GM11168 (cell line): ENCODE measurements around the gene PMEPA1.

ENCODE experiments used
- in situ Hi-C: fragments of 300-500 bp; cut with MboI; formaldehyde crosslinking; loops from one replicate; pipeline ENCODE4 v1.12.0; 2022; ENCODE audit warnings: low sequenced_read_pairs; ENCODE audit not compliant: unreplicated experiment

Gene PMEPA1

GRCh38 chr20:57656252-57656820 is 53.5 kb downstream of the PMEPA1 start:
- in situ Hi-C loops = no loop called here

GRCh38 chr20:57655809-57656155 is 54.0 kb downstream of the PMEPA1 start:
- in situ Hi-C loops = no loop called here

GRCh38 chr20:57654998-57655808 is 54.6 kb downstream of the PMEPA1 start:
- in situ Hi-C loops = no loop called here

DNA sequence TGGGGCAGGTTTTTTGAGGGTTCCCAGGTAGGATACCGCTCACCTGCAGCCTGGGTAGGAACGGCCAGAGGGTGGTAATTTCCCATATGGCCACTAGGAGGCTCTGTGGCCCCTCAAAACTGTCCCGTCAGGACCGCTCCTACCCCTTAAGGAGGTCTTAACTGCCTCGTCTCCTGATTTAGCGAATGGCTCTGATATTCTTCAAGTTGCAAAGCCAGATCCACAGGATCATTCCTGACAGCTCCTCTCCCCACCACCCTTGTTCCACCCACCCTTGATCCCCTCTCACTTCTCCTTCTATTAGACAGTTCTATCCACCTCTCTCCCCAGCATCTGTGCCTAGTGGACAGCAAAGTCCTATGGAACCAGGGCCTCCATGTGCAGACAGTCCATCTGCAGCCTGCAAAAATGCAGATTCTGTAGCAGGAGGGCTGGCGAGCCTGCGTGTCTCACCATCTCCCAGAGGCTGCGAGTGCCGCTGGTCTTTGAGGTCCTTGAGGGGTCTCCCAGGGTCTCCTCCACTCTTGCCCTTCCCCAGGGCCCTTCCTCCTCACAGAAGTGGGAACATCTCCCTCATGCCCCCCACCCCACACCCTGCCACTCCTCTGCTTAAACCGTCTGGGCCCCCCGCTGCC is 55.3 kb downstream of the PMEPA1 start:
- in situ Hi-C loops = no loop called here

GRCh38 chr20:57653910-57654309 is 55.9 kb downstream of the PMEPA1 start:
- in situ Hi-C loops = no loop called here

GRCh38 chr20:57653546-57653900 is 56.3 kb downstream of the PMEPA1 start:
- in situ Hi-C loops = no loop called here

DNA sequence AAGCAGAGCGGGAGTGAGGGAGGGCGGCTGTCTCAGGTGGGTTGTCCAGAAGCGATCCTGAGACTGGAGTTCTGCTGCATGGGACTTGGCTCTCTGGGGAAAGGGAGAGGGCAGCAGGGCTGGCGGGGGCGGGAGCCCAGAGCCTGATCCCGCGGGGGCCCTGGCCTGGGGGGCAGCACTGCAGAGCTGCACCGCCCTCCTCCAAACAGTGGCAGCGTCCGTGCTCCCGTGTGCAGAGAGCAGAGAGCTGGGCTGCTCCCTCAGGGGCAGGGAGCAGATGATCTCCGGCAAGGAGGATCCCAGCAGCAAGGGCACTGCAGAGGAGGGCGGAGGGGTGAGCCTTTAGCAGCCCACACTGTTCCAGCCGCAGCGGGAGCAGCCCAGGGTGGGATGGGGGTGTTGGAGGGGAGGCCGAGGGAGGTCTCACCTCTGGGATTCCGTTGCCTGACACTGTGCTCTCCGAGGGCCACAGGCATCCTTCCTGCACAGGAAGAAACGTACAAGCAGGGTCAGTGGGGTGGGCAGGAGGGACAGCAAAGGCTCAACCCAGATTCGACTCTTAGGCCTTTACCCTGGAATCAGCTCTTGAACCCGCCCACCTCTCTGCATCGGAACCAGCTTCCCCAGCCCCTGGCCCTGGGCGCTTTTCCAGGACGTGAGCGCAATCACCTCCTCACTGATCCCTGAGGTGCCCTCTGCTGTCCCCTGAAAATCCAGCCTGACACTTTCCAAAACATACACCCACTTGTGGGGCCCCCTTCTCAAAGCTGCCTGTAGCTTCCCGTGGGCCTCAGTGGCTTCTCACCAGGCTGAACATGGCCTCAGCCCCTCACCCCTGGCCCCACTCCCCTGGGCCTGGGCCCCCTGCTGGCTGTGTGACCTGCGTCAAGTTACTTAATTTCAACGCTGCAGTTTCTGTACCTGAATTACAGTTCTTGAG is 56.9 kb downstream of the PMEPA1 start:
- in situ Hi-C loops = no loop called here

DNA sequence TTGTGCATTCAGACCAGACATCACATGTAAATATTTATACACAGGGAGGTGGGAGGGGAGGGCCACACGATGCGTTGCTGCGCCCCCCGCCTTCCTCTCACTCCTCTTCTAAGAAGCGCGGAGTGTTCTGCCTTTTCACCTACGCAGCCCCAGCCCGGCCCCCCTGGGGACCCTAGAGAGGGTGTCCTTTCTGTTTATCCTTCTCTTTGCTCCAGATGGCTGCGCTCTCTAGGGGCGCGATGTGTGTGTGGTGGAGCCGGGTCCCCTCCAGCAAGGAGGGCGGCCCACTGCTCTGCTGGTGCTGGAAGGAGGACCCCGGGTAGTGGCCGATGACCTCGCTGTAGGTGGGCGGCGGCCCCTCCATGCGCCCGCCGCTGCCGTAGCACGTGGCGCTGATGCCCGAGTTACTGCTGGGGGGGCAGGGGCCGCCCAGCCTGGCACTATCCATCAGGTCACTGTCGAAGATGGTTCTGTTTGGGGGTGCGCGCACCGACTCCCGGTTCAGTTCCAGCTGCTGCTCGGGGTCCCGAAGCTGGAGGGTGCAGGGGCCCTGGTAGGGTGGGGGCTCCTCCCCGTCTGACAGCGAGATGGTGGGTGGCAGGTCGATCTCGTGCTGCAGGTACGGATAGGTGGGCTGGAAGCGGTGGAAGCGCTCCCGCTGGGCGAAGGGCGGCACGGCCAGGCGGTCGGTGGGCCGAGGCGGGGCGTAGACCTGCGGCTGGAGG is 57.8 kb downstream of the PMEPA1 start:
- in situ Hi-C loops = no loop called here

DNA sequence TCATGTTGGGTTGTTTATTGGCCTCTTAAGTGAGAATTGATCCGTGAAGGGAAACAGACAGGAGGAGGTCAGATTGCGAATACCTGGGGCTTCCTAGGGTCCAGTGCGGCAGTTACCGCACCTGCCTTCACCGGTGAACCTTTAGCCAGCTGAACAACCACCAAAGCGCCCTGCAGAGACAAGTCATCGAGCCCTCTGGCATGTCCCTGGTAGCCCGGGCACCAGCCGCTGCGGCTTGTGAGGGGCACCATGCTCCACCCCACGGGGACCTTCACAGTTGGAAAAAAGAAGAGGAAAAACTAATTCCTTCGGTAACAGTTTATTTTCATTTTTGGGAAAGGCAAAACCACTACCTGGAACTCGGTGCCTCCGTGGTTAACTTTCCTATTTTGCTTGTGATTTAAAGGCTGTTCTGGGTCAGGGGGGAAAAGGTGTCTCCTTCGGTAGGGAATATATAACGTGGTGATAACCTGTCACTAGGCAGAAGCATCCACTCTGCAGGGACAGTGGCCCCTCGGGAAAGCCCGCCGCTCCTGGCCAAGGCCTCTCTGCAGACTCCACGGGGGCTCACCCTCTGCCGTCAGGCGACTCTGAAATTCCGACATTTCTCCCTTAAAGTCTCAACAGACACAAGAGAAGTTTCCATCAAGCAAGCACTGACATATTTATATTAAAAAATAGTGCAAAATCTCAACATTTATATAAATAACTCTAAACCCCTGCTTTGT is 58.9 kb downstream of the PMEPA1 start:
- in situ Hi-C loops = no loop called here

- in situ Hi-C loops = no loop called here
Measured at GRCh38 chr20:57650266-57650665, 59.5 kb downstream of the PMEPA1 start.

DNA sequence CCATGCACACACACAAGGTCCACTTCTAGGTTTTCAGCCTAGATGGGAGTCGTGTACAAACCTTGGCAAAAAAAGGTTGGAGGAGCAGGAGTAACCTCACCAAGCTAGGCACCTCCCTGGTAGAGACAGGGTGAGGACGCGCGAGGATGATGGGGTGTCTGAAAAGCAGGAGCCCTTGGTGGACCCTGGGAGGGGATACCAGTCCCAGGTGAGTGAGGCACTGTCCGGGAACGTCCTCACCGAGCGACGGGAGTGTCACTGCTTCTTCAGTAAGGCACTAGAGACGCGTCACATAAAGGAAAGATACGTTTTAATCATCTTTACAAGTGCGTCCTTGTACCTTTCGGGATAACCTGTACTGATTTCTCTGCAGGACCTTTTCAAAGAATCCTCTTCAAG is 60.2 kb downstream of the PMEPA1 start:
- in situ Hi-C loops = no loop called here

- in situ Hi-C loops = no loop called here
Measured at GRCh38 chr20:57648878-57649616, 60.8 kb downstream of the PMEPA1 start.

GRCh38 chr20:57647933-57648785 is 61.7 kb downstream of the PMEPA1 start:
- in situ Hi-C loops = no loop called here

- in situ Hi-C loops = no loop called here
Measured at GRCh38 chr20:57647006-57647932, 62.5 kb downstream of the PMEPA1 start.

DNA sequence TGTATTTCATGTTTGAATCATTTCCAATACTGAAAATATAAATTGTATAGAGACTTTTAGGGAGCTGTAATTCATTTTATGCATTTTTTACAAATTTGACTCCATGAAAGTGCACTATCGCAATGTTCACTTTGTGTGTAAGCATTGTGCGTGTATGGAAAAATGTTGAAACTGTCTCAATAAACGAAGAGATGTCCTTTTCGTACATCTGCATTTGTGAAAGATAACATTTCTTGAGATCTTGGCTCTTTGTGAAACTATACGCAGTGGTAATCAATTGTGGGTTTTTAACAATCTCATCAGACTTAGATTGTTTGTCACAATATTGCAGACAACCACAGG is 70.9 kb downstream of the PMEPA1 start:
- in situ Hi-C loops = no loop called here

DNA sequence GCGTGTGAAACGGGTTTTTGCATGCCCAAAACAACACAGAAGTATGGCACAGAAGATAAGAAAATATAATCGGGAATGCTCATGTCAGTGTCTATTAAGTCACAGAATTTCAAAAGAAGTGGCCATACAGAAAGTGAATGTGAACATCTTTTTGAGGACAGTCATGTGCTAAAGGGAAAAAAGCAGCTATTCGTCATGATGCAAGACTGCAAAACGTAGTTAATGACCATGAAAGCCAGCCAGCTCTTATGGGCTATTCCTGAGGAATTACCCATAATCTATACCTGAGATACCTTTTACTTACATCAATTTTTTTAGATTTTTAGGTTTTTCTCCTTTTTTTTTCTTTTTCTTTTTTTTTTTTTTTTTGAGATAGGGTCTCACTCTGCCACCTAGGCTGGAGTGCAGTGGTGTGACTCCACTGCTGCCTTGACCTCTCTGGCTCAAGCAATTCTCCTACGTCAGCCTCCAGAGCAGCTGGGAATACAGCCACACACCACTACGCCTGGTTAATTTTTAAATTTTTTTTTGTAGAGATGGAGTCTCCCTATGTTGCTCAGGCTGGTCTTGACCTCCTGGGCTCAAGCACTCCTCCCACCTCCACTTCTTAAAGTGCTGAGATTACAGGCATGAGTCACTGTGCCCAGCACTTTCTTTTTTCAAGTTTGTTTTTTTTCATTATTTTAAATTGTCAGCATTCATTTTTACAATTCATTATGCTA is 71.5 kb downstream of the PMEPA1 start:
- in situ Hi-C loops = no loop called here
